A549 (cell line): ENCODE results near the gene WDR20. TPM values are rescaled to one million over a fixed set of nuclear protein-coding genes. Genes with fewer than 3 reads are reported as not detected.

Experiments
- ATAC-seq, 2 experiments: fragments of 200-7000 bp in 1 of 2; fragments of >200 bp in 1 of 2; cut with Nextera tagmentation in 1 of 2; cut with Tn5 transposase in 1 of 2; 3 replicates each; pipeline versions ENCODE4 v1.8.0 to v1.9.1; 2018 to 2020; ENCODE audit warnings: mild to moderate bottlenecking in 1 of 2, moderate library complexity in 1 of 2
- CTCF ChIA-PET: fragments of 300-600 bp; sonication (Branson Sonifier 250); formaldehyde crosslinking; extraction: SDS; loops from one replicate; lab custom pipeline; 2021; ENCODE audit warnings: antibody characterized with exemption, inconsistent platforms; lab: Yijun Ruan, JAX
- POLR2A ChIA-PET: fragments of 350-600 bp; formaldehyde crosslinking; extraction: SDS; loops from one replicate; lab custom pipeline; 2021; ENCODE audit warnings: antibody characterized with exemption, inconsistent platforms; lab: Yijun Ruan, JAX
- DNase-seq, 2 experiments: peaks; one replicate each; pipeline versions ENCODE4 v3.0.0 to v3.0.0-alpha.2; 2011 to 2016; ENCODE audit warnings: low read depth in 1 of 2, low spot score in 1 of 2
- FAIRE-seq: peaks from 2 replicates; lab custom pipeline; 2011; peaks lifted over from hg19 to GRCh38; lab: Jason Lieb, UNC
- H3K27ac ChIP-seq, 2 experiments: fragments of >200 bp; sonication (Bioruptor Twin); formaldehyde crosslinking; 3 replicates each; pipeline ENCODE4 v1.5.1; 2016 to 2017
- H3K4me1 ChIP-seq: fragments of >200 bp; sonication (Bioruptor Twin); formaldehyde crosslinking; 3 replicates; pipeline ENCODE4 v1.6.1; 2016
- H3K4me2 ChIP-seq: fragments of >200 bp; sonication (Bioruptor Twin); formaldehyde crosslinking; 3 replicates; pipeline ENCODE4 v1.6.1; 2016
- H3K4me3 ChIP-seq: fragments of >200 bp; sonication (Bioruptor Twin); formaldehyde crosslinking; 3 replicates; pipeline ENCODE4 v1.5.1; 2016
- H3K9me3 ChIP-seq: fragments of >200 bp; sonication (Bioruptor Twin); formaldehyde crosslinking; 3 replicates; pipeline ENCODE4 v1.6.1; 2016
- BHLHE40 ChIP-seq: IDR thresholded peaks from 2 replicates; pipeline ENCODE4 v1.6.1; 2012; ENCODE audit warnings: low read depth, low read length, inconsistent platforms
- CBX2 ChIP-seq: fragments of 200-600 bp; sonication (generic); IDR thresholded peaks from 2 replicates; pipeline ENCODE4 v1.6.1; 2016; ENCODE audit warnings: low read depth, mild to moderate bottlenecking, borderline replicate concordance
- CEBPB ChIP-seq, 2 experiments: fragments of >200 bp in 1 of 2; sonication (Bioruptor Twin) in 1 of 2; formaldehyde crosslinking in 1 of 2; IDR thresholded peaks; 2 replicates each; pipeline ENCODE4 v1.6.1; 2012 to 2016
- EHMT2 ChIP-seq: fragments of 200-600 bp; sonication (generic); IDR thresholded peaks from 2 replicates; pipeline ENCODE4 v1.6.1; 2016; ENCODE audit warnings: antibody characterized with exemption, low read depth, mild to moderate bottlenecking, moderate library complexity
- FOSB ChIP-seq: fragments of 250-450 bp; sonication (Bioruptor Pico); IDR thresholded peaks from 2 replicates; pipeline ENCODE4 v1.5.0; 2020; ENCODE audit warnings: mild to moderate bottlenecking, moderate library complexity
- FOSL2 ChIP-seq, 2 experiments: fragments of 450-650 bp in 1 of 2; fragments of >200 bp in 1 of 2; sonication (Bioruptor Twin) in 1 of 2; formaldehyde crosslinking; IDR thresholded peaks; 2 replicates each; pipeline versions ENCODE4 v1.5.0 to v1.6.1; 2016 to 2020; ENCODE audit warnings: mild to moderate bottlenecking in 1 of 2, moderate library complexity in 1 of 2
- FOXS1 ChIP-seq: fragments of 250-450 bp; sonication (Bioruptor Pico); IDR thresholded peaks from 2 replicates; pipeline ENCODE4 v1.5.0; 2020; ENCODE audit warnings: mild to moderate bottlenecking, moderate library complexity
- HEYL ChIP-seq: fragments of 250-450 bp; sonication (Bioruptor Pico); IDR thresholded peaks from 2 replicates; pipeline ENCODE4 v1.8.0; 2021; ENCODE audit warnings: mild to moderate bottlenecking, moderate library complexity
- HOXB13 ChIP-seq: fragments of 250-450 bp; sonication (Bioruptor Pico); IDR thresholded peaks from 2 replicates; pipeline ENCODE4 v1.5.0; 2020; ENCODE audit warnings: low read depth, mild to moderate bottlenecking, moderate library complexity
- HOXB5 ChIP-seq: fragments of 250-450 bp; sonication (Bioruptor Pico); IDR thresholded peaks from 2 replicates; pipeline ENCODE4 v1.5.0; 2020; ENCODE audit warnings: mild to moderate bottlenecking, moderate library complexity
- KDM5A ChIP-seq: fragments of 200-600 bp; sonication (generic); IDR thresholded peaks from 2 replicates; pipeline ENCODE4 v1.6.1; 2016; ENCODE audit warnings: antibody characterized with exemption, mild to moderate bottlenecking
- MAFK ChIP-seq: fragments of 450-650 bp; IDR thresholded peaks from 2 replicates; pipeline ENCODE4 v1.6.1; 2014; ENCODE audit not compliant: partially characterized antibody
- NFE2L2 ChIP-seq: fragments of 150-350 bp; conservative IDR thresholded peaks from 2 replicates; pipeline ENCODE4 v1.6.1; 2014; ENCODE audit warnings: low read length
- NR3C1 ChIP-seq: fragments of >200 bp; sonication (Bioruptor Twin); formaldehyde crosslinking; IDR thresholded peaks from 3 replicates; pipeline ENCODE4 v1.6.1; 2017
- PHF8 ChIP-seq: fragments of 200-600 bp; sonication (generic); IDR thresholded peaks from 2 replicates; pipeline ENCODE4 v1.6.1; 2016; ENCODE audit warnings: low read depth, mild to moderate bottlenecking, antibody characterized with exemption, moderate library complexity, borderline replicate concordance
- RARB ChIP-seq: fragments of 250-450 bp; sonication (Bioruptor Pico); IDR thresholded peaks from 2 replicates; pipeline ENCODE4 v1.8.0; 2021; ENCODE audit warnings: mild to moderate bottlenecking, moderate library complexity
- RNF2 ChIP-seq: fragments of 200-600 bp; sonication (generic); IDR thresholded peaks from 2 replicates; pipeline ENCODE4 v1.6.1; 2016; ENCODE audit warnings: low read depth, mild to moderate bottlenecking, antibody characterized with exemption, moderate library complexity, borderline replicate concordance
- SREBF2 ChIP-seq: fragments of 450-650 bp; IDR thresholded peaks from 2 replicates; pipeline ENCODE4 v1.6.1; 2014; ENCODE audit warnings: mild to moderate bottlenecking, moderate library complexity
- TP53 ChIP-seq: fragments of 250-450 bp; sonication (Bioruptor Pico); IDR thresholded peaks from 2 replicates; pipeline ENCODE4 v1.5.0; 2021; ENCODE audit warnings: mild to moderate bottlenecking, moderate library complexity
- ZC3H11A ChIP-seq: fragments of 450-650 bp; IDR thresholded peaks from 2 replicates; pipeline ENCODE4 v1.6.1; 2014; ENCODE audit warnings: antibody characterized with exemption, mild to moderate bottlenecking
- ZFP36 ChIP-seq: fragments of 450-650 bp; IDR thresholded peaks from 2 replicates; pipeline ENCODE4 v1.6.1; 2014; ENCODE audit warnings: borderline replicate concordance; ENCODE audit not compliant: partially characterized antibody
- WGBS: methylation state at CpG from one replicate; pipeline ENCODE4 v1.1.6; 2017; ENCODE audit errors: missing lambda C conversion rate; 5-methylcytosine and 5-hydroxymethylcytosine counted together
- polyA plus RNA-seq, 4 experiments: library from polyadenylated mRNA; depleted of rRNA in 3 of 4; stranded (reverse); fragments of >200 nt; fragmentation: RNase III in 1 of 4; extraction: RNeasy Plus Mini Kit Qiagen cat#74134 plus additional on column Dnase treatment in 1 of 4; gene quantifications; 2 replicates in 3 of 4; 3 replicates in 1 of 4; pipeline ENCODE4 v1.2.3, GENCODE V29; 2011 to 2017
- TF ChIP-seq, protein P1 (sequence below): fragments of >200 bp; sonication (Bioruptor Twin); formaldehyde crosslinking; IDR thresholded peaks from 3 replicates; pipeline ENCODE4 v1.5.1; 2016
- TF ChIP-seq, protein P2 (sequence below): IDR thresholded peaks from 2 replicates; pipeline ENCODE4 v1.6.1; 2012
- TF ChIP-seq, protein P3 (sequence below): fragments of 200-600 bp; sonication (generic); IDR thresholded peaks from 2 replicates; pipeline ENCODE4 v1.6.1; 2016; ENCODE audit warnings: antibody characterized with exemption, mild to moderate bottlenecking, moderate library complexity

Gene WDR20
- polyA plus RNA-seq, 2 of the 4 experiments (the other 2 are of a cell fraction): 19.5 to 20.6 TPM

DNA sequence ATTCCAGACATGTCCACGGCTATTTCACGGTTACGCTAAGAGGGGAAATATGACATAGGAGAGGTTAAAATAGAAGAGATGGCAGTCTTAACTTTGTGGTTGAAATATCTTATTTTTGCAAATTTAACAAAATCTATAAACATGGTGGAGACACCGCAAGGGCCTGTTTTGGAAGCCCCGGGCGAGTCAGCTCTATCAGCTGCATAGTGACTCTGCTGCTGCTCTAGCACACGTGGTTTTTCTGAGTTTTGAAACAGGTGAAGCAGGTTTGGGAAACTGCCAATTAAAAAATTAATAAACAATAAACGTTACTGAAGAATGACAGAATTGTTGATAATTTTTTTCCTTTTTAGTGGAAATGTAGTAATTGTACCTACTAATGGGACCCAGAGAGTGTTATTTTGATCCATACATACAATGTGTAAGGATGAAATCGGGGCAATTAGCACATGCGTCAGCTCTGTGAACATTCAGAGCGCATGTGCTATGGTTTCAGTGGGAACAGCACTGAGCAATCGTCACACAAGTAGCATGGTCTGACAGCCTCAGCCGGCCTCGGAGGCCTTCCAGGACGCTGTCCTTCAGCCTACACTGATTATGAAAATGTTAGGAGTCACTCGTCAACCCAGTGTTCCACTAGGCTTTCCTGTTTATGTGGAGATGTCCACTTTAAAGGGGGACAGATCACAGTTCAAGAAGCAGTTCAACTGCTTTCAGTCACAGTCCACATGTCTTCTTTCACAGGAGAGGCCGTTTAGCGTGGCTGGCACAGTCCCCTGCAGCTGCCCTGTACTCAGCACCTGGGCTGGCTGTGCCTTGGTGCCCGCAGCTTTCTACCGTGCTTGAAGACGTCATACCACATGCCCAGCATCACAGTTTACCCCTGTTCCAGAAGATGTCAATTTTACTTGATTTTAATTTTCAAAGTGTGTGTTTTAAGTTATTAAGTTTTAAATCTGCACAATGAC lies 113.4 kb downstream of the WDR20 start:
- Histone ChIP-seq H3K4me1 (peaks cover 15% of the 10 kb centered on the region), H3K4me3 (no peak overlapping the region), H3K4me2 (no peak overlapping the region), H3K27ac (peak overlapping the region in 1 of 2 experiments; percentile 61; a peak in 3 of 6 replicates), H3K9me3 (no peaks in the 10 kb centered on the region)
- 91% methylated on average over 21 of the region's 21 CpGs for WGBS
- ChIA-PET POLR2A (no interaction called here), CTCF (interaction anchor here (1.3 to 1.7 kb wide), 4 partner anchors 14 to 66 kb away, joined by 3 to 6 read pairs (median 4); no protein-coding TSS in a partner anchor)
- no peak for FAIRE-seq
- DNase-seq: no peak
- no peak for TF ChIP-seq FOSB (CRISPR knock-in tag)
- TF ChIP-seq ZC3H11A: no peak
- TF ChIP-seq, protein P1, sequence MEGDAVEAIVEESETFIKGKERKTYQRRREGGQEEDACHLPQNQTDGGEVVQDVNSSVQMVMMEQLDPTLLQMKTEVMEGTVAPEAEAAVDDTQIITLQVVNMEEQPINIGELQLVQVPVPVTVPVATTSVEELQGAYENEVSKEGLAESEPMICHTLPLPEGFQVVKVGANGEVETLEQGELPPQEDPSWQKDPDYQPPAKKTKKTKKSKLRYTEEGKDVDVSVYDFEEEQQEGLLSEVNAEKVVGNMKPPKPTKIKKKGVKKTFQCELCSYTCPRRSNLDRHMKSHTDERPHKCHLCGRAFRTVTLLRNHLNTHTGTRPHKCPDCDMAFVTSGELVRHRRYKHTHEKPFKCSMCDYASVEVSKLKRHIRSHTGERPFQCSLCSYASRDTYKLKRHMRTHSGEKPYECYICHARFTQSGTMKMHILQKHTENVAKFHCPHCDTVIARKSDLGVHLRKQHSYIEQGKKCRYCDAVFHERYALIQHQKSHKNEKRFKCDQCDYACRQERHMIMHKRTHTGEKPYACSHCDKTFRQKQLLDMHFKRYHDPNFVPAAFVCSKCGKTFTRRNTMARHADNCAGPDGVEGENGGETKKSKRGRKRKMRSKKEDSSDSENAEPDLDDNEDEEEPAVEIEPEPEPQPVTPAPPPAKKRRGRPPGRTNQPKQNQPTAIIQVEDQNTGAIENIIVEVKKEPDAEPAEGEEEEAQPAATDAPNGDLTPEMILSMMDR: no peak
- no peak for TF ChIP-seq EHMT2
- TF ChIP-seq, protein P2, sequence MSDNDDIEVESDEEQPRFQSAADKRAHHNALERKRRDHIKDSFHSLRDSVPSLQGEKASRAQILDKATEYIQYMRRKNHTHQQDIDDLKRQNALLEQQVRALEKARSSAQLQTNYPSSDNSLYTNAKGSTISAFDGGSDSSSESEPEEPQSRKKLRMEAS: no peak
- TF ChIP-seq NR3C1: no peak
- TF ChIP-seq BHLHE40: no peak
- TF ChIP-seq KDM5A: no peak
- TF ChIP-seq ZFP36: no peak
- TF ChIP-seq HOXB13 (CRISPR knock-in tag): no peak
- no peak for TF ChIP-seq FOXS1 (CRISPR knock-in tag)
- TF ChIP-seq NFE2L2: no peak
- no peak for TF ChIP-seq CEBPB (IDR thresholded peaks at IDR 0.05)
- no peak for ATAC-seq

DNA sequence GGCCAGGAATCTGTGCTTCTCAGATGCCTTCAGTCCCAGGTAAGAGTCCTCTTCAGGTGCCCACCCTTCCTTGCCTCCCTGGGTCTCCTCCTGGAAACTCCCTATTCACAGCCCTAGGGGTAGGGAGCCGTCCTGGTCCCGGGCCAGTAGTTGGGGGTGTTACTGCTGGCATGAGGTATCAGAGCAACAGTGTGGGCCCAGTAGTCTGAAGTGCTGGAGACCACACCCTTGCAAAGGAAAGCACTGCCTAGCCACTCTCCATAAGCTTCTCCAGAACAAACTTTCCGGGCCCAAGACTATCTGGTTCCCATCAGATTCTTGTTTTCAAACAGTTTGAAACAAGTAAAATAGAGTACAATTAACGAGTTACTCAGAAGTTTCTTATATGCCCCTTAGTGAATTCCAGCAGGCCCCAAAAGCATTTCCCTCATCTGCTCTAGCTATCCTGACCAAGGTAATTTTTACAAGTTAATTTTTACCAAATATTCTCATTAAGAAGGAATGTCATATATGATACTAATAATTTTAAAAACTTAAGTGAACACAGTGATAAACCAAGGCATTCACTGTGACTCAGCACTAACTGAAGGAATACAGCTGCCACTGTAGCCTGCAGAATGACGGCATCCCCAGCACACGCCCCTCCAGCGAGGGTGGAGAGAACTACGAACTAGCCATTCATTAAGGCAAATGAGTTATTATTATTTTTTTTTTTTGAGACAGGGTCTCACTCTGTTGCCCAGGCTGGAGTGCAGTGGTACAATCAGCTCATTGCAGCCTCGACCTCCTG lies 115.9 kb downstream of the WDR20 start:
- FAIRE-seq (no peak), DNase-seq (peak; percentile 37 to 58), ATAC-seq (peak; percentile 84; a peak in 5 of 6 replicates)
- POLR2A ChIA-PET: no interaction called here
- Histone ChIP-seq H3K4me2 (peak overlapping the region; percentile 52), H3K27ac (peak overlapping the region; percentile 83 to 89), H3K4me3 (no peak overlapping the region), H3K4me1 (peaks cover 15% of the 10 kb centered on the region), H3K9me3 (no peaks in the 10 kb centered on the region)
- no peak for TF ChIP-seq FOSL2 (IDR thresholded peaks at IDR 0.05)
- peak; percentile 13; the same call in 1 of the 2 replicates for TF ChIP-seq FOSL2 (CRISPR knock-in tag; IDR thresholded peaks at IDR 0.05)
- no peak for TF ChIP-seq SREBF2
- TF ChIP-seq RARB (CRISPR knock-in tag): peak; percentile 54; the same call in 1 of the 2 replicates
- peak; percentile 93 for TF ChIP-seq NFE2L2
- TF ChIP-seq, protein P3, sequence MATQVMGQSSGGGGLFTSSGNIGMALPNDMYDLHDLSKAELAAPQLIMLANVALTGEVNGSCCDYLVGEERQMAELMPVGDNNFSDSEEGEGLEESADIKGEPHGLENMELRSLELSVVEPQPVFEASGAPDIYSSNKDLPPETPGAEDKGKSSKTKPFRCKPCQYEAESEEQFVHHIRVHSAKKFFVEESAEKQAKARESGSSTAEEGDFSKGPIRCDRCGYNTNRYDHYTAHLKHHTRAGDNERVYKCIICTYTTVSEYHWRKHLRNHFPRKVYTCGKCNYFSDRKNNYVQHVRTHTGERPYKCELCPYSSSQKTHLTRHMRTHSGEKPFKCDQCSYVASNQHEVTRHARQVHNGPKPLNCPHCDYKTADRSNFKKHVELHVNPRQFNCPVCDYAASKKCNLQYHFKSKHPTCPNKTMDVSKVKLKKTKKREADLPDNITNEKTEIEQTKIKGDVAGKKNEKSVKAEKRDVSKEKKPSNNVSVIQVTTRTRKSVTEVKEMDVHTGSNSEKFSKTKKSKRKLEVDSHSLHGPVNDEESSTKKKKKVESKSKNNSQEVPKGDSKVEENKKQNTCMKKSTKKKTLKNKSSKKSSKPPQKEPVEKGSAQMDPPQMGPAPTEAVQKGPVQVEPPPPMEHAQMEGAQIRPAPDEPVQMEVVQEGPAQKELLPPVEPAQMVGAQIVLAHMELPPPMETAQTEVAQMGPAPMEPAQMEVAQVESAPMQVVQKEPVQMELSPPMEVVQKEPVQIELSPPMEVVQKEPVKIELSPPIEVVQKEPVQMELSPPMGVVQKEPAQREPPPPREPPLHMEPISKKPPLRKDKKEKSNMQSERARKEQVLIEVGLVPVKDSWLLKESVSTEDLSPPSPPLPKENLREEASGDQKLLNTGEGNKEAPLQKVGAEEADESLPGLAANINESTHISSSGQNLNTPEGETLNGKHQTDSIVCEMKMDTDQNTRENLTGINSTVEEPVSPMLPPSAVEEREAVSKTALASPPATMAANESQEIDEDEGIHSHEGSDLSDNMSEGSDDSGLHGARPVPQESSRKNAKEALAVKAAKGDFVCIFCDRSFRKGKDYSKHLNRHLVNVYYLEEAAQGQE: no peak
- peak; percentile 95 for TF ChIP-seq MAFK
- TF ChIP-seq PHF8: no peak
- no peak for TF ChIP-seq RNF2
- no peak for TF ChIP-seq HEYL
- TF ChIP-seq CBX2: no peak
- TF ChIP-seq HOXB5 (CRISPR knock-in tag): no peak
- no peak for TF ChIP-seq TP53
- peak; percentile 45; the same call in 1 of the 2 replicates for TF ChIP-seq HOXB13 (CRISPR knock-in tag)
- CTCF ChIA-PET: interaction anchor here (0.6 to 3.2 kb wide), 7 partner anchors 8 to 1175 kb away, joined by 3 to 15 read pairs (median 4); no protein-coding TSS in a partner anchor
- WGBS: 26% methylated on average over 9 of the region's 9 CpGs
